ENCODE results near the gene KCNG2. TPM values are rescaled to one million over a fixed set of nuclear protein-coding genes. Genes with fewer than 3 reads are reported as not detected.
"Not testable (repeated sequence)": the region's sequence is repeated elsewhere in the genome, so short reads cannot be mapped to it uniquely, and the experiment has no call there.

Gene KCNG2
- total RNA-seq, 1 donor from 2014 or later, result 0.52 TPM

DNA sequence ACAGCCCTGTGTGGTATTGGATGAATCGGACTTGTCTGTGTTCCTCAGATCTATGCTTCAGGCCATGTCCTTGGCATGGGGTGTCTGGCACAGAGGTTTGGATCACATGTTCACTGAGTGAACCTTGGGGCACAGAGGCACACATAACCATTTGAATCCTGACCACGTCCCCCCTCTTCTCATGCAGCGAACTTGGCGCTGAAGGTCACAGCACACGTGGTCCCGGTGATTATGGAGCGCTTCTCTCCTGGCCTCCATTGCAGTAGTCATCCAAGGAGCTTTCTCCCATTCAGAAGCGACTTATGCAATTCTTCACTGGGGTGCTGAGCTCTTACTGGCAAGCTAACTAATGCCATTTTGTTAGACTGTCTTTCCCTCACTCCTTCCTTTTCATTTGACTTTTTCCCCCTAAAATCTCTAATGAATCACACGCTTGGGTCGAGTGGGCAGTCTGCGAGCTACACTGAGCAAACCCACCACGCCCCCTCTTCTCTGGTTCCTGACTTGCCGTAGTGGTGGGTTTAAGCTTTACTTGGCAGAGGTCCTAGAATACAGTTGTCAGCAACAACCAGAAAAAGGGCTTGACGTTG, 59.4 kb downstream of the KCNG2 start:
- H3K9ac ChIP-seq (ENCODE audit: low read depth in 1 of 3, low read length in 3 of 3), result no peak overlapping the region
- no peak overlapping the region for H3K27ac ChIP-seq (ENCODE audit: low read depth, low read length)
- H3K36me3 ChIP-seq (ENCODE audit: control insufficient read depth in 3 of 3, insufficient read depth in 3 of 3, low read length in 3 of 3), result no peaks in the 10 kb centered on the region
- H3K9me3 ChIP-seq (ENCODE audit: control insufficient read depth in 3 of 3, low read length in 3 of 3), result no peaks in the 10 kb centered on the region
- H3K4me1 ChIP-seq (ENCODE audit: control insufficient read depth in 3 of 3, insufficient read depth in 3 of 3, low read length in 3 of 3), result peaks cover 3 to 10% (median 6%) of the 10 kb centered on the region in 3 donors
- H3K27me3 ChIP-seq (ENCODE audit: control insufficient read depth in 3 of 3, insufficient read depth in 3 of 3, low read length in 3 of 3), result peaks cover 15 to 29% (median 20%) of the 10 kb centered on the region in 3 donors
- peak overlapping the region in 1 of 3 donors; percentile 41 for H3K4me3 ChIP-seq (ENCODE audit: low read length in 3 of 3)

DNA sequence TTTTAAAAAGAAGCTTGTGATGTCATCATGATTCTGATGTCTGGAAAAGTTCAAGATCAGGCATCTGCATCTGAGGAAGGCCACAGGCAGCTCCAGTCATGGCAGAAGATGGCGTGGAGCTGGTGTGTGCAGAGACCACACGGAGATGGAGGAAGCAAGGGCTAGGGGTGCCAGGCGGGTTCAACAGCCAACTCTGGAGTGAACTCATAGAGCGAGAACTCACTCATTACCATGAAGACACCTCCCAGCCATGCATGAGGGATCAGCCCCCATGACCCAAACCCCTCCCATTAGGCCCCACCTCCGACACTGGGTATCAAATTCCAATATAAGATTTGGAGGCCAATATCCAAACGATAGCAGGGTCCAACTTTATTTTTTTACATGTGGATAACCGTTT, 61.6 kb downstream of the KCNG2 start:
- no peaks in the 10 kb centered on the region for H3K36me3 ChIP-seq (ENCODE audit: control insufficient read depth in 3 of 3, insufficient read depth in 3 of 3, low read length in 3 of 3)

DNA sequence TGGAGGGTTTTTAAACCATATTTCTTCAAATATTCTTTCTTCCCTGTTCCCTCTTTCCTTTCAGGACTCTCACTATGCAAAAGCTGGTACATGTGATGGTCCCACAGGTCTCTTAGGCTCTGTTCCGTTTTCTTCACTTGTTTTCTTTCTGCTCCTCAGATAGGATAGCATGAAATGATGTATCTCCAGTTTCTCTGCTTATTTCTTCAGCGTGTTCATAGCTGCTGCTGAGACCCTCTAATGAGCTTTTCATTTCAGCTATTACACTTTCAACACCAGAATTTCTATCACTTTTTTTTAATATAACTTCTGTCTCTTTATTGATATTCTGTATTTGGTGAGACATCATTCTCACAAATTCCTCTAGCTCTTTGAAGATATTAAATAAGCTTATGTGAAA, 63.9 kb downstream of the KCNG2 start:
- Histone ChIP-seq H3K9me3 (ENCODE audit: control insufficient read depth in 3 of 3, low read length in 3 of 3) (peaks cover 0 to 2% (median 0%) of the 10 kb centered on the region in 3 donors), H3K27ac (ENCODE audit: low read depth, low read length) (no peak overlapping the region), H3K4me1 (ENCODE audit: control insufficient read depth in 3 of 3, insufficient read depth in 3 of 3, low read length in 3 of 3) (peaks cover 0 to 5% (median 3%) of the 10 kb centered on the region in 3 donors), H3K4me3 (ENCODE audit: low read length in 3 of 3) (no peak overlapping the region), H3K27me3 (ENCODE audit: control insufficient read depth in 3 of 3, insufficient read depth in 3 of 3, low read length in 3 of 3) (peaks cover 11 to 17% (median 14%) of the 10 kb centered on the region in 3 donors), H3K36me3 (ENCODE audit: control insufficient read depth in 3 of 3, insufficient read depth in 3 of 3, low read length in 3 of 3) (no peaks in the 10 kb centered on the region), H3K9ac (ENCODE audit: low read depth in 1 of 3, low read length in 3 of 3) (no peak overlapping the region)

More for the DNA sequence above, 61.6 kb downstream of the KCNG2 start:
- Histone ChIP-seq H3K9me3 (ENCODE audit: control insufficient read depth in 3 of 3, low read length in 3 of 3) (peaks cover 0 to 2% (median 0%) of the 10 kb centered on the region in 3 donors), H3K4me1 (ENCODE audit: control insufficient read depth in 3 of 3, insufficient read depth in 3 of 3, low read length in 3 of 3) (peaks cover 3 to 10% (median 6%) of the 10 kb centered on the region in 3 donors), H3K27ac (ENCODE audit: low read depth, low read length) (no peak overlapping the region), H3K4me3 (ENCODE audit: low read length in 3 of 3) (no peak overlapping the region), H3K9ac (ENCODE audit: low read depth in 1 of 3, low read length in 3 of 3) (no peak overlapping the region), H3K27me3 (ENCODE audit: control insufficient read depth in 3 of 3, insufficient read depth in 3 of 3, low read length in 3 of 3) (peaks cover 20 to 27% (median 20%) of the 10 kb centered on the region in 3 donors)

DNA sequence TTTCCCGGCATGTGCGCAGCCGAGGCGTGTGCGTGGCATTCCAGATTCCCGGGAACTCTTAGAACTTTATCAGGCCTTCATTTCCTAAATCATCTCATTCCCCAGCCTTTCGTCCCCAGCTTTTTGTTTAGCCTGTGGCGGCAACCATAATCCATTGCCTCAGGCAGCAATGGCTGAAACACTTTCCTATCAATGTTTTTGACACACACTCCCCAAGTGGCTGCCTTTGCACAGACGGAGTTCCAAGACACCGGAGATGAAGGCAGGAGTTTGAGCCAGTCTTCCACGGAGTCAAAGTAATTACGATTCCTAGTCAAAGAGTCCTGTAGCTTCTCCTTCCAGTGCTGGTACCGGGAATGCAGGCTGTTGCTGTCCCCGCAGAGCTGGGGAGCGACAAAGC, 64.8 kb downstream of the KCNG2 start:
- no peaks in the 10 kb centered on the region for H3K4me1 ChIP-seq (ENCODE audit: control insufficient read depth in 3 of 3, insufficient read depth in 3 of 3, low read length in 3 of 3)
- no peaks in the 10 kb centered on the region for H3K36me3 ChIP-seq (ENCODE audit: control insufficient read depth in 3 of 3, insufficient read depth in 3 of 3, low read length in 3 of 3)
- no peak overlapping the region for H3K27ac ChIP-seq (ENCODE audit: low read depth, low read length)
- H3K4me3 ChIP-seq (ENCODE audit: low read length in 3 of 3), result no peak overlapping the region
- H3K9me3 ChIP-seq (ENCODE audit: control insufficient read depth in 3 of 3, low read length in 3 of 3), result peaks cover 0 to 2% (median 0%) of the 10 kb centered on the region in 3 donors
- peaks cover 11 to 14% (median 14%) of the 10 kb centered on the region in 3 donors for H3K27me3 ChIP-seq (ENCODE audit: control insufficient read depth in 3 of 3, insufficient read depth in 3 of 3, low read length in 3 of 3)
- H3K9ac ChIP-seq (ENCODE audit: low read depth in 1 of 3, low read length in 3 of 3), result no peak overlapping the region

DNA sequence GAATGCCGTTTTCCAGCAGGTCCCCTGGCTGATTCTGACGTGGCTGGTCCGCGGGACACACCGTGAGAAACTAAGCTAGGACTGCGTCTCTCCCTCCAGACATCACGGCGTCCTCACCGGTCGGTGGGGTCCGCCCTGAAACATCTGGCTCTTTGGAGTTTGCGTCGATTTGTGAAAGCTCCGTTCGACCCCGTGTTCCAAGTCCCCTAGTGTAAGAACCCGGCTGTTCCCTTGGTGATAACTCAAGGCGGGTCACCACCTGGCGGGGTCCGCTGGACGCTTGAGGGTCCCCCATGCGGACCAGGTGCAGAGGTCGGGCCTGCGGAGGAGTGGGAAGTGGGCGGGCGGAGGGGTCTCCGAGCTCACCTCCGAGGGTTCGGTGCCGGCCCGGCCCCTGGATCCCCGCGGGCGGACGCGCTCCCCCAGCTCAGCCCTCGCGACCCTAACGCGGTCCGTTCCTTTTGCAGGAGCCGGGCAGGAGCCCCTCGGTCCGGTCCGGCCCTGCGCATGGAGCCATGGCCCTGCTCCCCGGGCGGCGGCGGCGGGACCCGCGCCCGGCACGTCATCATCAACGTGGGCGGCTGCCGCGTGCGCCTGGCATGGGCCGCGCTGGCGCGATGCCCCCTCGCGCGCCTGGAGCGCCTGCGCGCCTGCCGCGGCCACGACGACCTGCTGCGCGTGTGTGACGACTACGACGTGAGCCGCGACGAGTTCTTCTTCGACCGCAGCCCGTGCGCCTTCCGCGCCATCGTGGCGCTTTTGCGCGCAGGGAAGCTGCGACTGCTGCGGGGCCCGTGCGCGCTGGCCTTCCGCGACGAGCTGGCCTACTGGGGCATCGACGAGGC, 65.6 kb downstream of the KCNG2 start:
- Histone ChIP-seq H3K27ac (ENCODE audit: low read depth, low read length) (no peak overlapping the region), H3K9me3 (ENCODE audit: control insufficient read depth in 3 of 3, low read length in 3 of 3) (peaks cover 0 to 2% (median 0%) of the 10 kb centered on the region in 3 donors), H3K9ac (ENCODE audit: low read depth in 1 of 3, low read length in 3 of 3) (no peak overlapping the region), H3K4me3 (ENCODE audit: low read length in 3 of 3) (no peak overlapping the region), H3K4me1 (ENCODE audit: control insufficient read depth in 3 of 3, insufficient read depth in 3 of 3, low read length in 3 of 3) (no peaks in the 10 kb centered on the region), H3K27me3 (ENCODE audit: control insufficient read depth in 3 of 3, insufficient read depth in 3 of 3, low read length in 3 of 3) (peaks cover 11 to 14% (median 13%) of the 10 kb centered on the region in 3 donors), H3K36me3 (ENCODE audit: control insufficient read depth in 3 of 3, insufficient read depth in 3 of 3, low read length in 3 of 3) (no peaks in the 10 kb centered on the region)

DNA sequence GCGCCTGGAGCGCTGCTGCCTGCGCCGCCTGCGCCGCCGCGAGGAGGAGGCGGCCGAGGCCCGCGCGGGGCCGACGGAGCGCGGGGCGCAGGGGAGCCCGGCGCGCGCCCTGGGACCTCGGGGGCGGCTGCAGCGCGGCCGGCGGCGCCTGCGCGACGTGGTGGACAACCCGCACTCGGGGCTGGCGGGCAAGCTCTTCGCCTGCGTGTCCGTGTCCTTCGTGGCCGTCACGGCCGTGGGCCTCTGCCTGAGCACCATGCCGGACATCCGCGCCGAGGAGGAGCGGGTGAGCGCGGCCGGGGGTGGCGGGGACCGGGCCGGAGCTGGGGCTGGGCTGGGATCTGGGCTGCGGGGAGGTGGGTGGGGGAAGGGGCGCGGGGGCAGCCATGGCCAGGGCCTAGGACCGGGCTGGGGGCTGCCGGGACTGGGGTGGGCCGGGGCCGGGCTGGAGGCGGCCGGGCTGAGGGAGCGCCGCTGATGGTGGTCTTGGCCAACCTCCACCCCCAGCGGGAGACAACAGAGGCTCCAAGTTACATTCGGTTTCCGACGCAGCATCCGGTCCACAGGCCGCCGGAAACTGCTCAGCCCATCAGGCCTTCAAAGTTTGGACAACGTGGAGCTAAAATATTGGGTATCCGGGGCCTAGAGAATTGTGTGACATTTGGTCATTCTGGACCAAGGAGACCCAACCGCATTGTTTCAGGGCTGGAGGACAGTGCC, 66.4 kb downstream of the KCNG2 start:
- Histone ChIP-seq H3K9me3 (ENCODE audit: control insufficient read depth in 3 of 3, low read length in 3 of 3) (peaks cover 0 to 2% (median 0%) of the 10 kb centered on the region in 3 donors), H3K36me3 (ENCODE audit: control insufficient read depth in 3 of 3, insufficient read depth in 3 of 3, low read length in 3 of 3) (no peaks in the 10 kb centered on the region), H3K27ac (ENCODE audit: low read depth, low read length) (no peak overlapping the region)

DNA sequence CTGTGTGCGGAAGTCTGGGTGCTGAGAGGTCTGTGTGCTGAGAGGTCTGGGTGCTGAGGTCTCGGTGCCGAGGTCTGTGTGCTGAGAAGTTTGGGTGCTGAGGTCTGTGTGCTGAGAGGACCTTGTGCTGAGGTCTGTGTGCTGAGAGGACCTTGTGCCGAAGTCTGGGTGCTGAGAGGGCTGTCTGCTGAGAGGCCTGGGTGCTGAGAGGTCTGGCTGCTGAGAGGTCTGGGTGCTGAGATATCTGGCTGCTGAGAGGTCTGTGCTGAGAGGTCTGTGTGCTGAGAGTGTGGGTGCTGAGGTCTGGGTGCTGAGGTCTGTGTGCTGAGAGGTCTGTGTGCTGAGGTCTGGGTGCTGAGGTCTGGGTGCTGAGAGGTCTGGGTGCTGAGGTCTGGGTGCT, 67.2 kb downstream of the KCNG2 start:
- not testable (repeated sequence) for H3K36me3 ChIP-seq (ENCODE audit: control insufficient read depth in 3 of 3, insufficient read depth in 3 of 3, low read length in 3 of 3); H3K9ac ChIP-seq (ENCODE audit: low read depth in 1 of 3, low read length in 3 of 3); H3K4me1 ChIP-seq (ENCODE audit: control insufficient read depth in 3 of 3, insufficient read depth in 3 of 3, low read length in 3 of 3); H3K27ac ChIP-seq (ENCODE audit: low read depth, low read length); H3K9me3 ChIP-seq (ENCODE audit: control insufficient read depth in 3 of 3, low read length in 3 of 3); H3K4me3 ChIP-seq (ENCODE audit: low read length in 3 of 3)
- peaks cover 12 to 24% (median 23%) of the 10 kb centered on the region in 3 donors for H3K27me3 ChIP-seq (ENCODE audit: control insufficient read depth in 3 of 3, insufficient read depth in 3 of 3, low read length in 3 of 3)

More for the DNA sequence above, 66.4 kb downstream of the KCNG2 start:
- no peak overlapping the region for H3K9ac ChIP-seq (ENCODE audit: low read depth in 1 of 3, low read length in 3 of 3)
- no peak overlapping the region for H3K4me3 ChIP-seq (ENCODE audit: low read length in 3 of 3)
- peaks cover 11 to 21% (median 20%) of the 10 kb centered on the region in 3 donors for H3K27me3 ChIP-seq (ENCODE audit: control insufficient read depth in 3 of 3, insufficient read depth in 3 of 3, low read length in 3 of 3)
- H3K4me1 ChIP-seq (ENCODE audit: control insufficient read depth in 3 of 3, insufficient read depth in 3 of 3, low read length in 3 of 3), result no peaks in the 10 kb centered on the region

DNA sequence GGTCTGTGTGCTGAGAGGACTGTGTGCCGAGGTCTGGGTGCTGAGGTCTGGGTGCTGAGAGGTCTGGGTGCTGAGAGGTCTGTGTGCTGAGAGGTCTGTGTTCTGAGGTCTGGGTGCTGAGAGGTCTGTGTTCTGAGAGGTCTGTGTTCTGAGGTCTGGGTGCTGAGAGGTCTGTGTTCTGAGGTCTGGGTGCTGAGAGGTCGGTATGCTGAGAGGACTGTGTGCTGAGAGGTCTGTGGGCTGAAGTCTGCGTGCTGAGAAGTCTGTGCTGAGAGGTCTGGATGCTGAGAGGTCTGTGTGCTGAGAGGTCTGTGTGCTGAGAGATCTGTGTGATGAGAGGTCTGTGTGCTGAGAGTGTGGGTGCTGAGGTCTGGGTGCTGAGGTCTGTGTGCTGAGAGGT, 68.2 kb downstream of the KCNG2 start:
- H3K36me3 ChIP-seq (ENCODE audit: control insufficient read depth in 3 of 3, insufficient read depth in 3 of 3, low read length in 3 of 3); H3K9me3 ChIP-seq (ENCODE audit: control insufficient read depth in 3 of 3, low read length in 3 of 3); H3K27ac ChIP-seq (ENCODE audit: low read depth, low read length): not testable (repeated sequence)

DNA sequence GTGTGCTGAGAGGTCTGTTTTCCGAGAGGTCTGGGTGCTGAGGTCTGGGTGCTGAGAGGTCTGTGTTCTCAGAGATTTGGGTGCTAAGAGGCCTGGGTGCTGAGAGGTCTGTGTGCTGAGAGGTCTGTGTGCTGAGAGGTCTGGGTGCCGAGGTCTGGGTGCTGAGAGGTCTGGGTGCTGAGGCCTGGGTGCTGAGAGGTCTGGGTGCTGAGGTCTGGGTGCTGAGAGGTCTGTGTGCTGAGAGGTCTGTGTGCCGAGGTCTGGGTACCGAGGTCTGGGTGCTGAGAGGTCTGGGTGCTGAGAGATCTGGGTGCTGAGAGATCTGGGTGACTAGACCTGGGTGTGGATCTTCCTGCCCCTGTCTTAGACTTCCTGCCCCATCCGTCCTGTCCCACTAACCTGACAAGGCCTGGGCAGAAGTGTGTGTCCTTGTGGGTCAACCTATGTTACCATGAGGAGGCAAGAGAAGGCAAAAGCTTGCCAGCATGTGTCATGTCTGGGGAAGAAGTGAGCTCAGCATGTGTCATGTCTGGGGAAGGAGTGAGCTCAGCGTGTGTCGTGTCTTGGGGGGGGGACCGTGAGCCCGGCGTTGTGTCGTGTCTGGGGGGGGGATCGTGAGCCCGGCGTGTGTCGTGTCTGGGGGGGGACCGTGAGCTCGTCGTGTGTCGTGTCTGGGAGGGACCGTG, 69.3 kb downstream of the KCNG2 start:
- H3K4me3 ChIP-seq (ENCODE audit: low read length in 3 of 3), result no peak overlapping the region

More for the DNA sequence above, 68.2 kb downstream of the KCNG2 start:
- H3K4me3 ChIP-seq (ENCODE audit: low read length in 3 of 3); H3K4me1 ChIP-seq (ENCODE audit: control insufficient read depth in 3 of 3, insufficient read depth in 3 of 3, low read length in 3 of 3); H3K9ac ChIP-seq (ENCODE audit: low read depth in 1 of 3, low read length in 3 of 3): not testable (repeated sequence)
- H3K27me3 ChIP-seq (ENCODE audit: control insufficient read depth in 3 of 3, insufficient read depth in 3 of 3, low read length in 3 of 3), result peaks cover 12 to 32% (median 32%) of the 10 kb centered on the region in 3 donors

More for the DNA sequence above, 69.3 kb downstream of the KCNG2 start:
- peaks cover 0 to 6% (median 0%) of the 10 kb centered on the region in 3 donors for H3K4me1 ChIP-seq (ENCODE audit: control insufficient read depth in 3 of 3, insufficient read depth in 3 of 3, low read length in 3 of 3)
- peaks cover 16 to 43% (median 42%) of the 10 kb centered on the region in 3 donors for H3K27me3 ChIP-seq (ENCODE audit: control insufficient read depth in 3 of 3, insufficient read depth in 3 of 3, low read length in 3 of 3)
- H3K27ac ChIP-seq (ENCODE audit: low read depth, low read length), result no peak overlapping the region
- H3K9me3 ChIP-seq (ENCODE audit: control insufficient read depth in 3 of 3, low read length in 3 of 3), result peaks cover 0 to 2% (median 0%) of the 10 kb centered on the region in 3 donors
- H3K36me3 ChIP-seq (ENCODE audit: control insufficient read depth in 3 of 3, insufficient read depth in 3 of 3, low read length in 3 of 3), result no peaks in the 10 kb centered on the region
- H3K9ac ChIP-seq (ENCODE audit: low read depth in 1 of 3, low read length in 3 of 3), result no peak overlapping the region

Data from skeletal muscle tissue (tissue), 4 donors.